Neural crest cell (in vitro differentiated cells): ENCODE results near the gene PLA2G2A. TPM values are rescaled to one million over a fixed set of nuclear protein-coding genes. Genes with fewer than 3 reads are reported as not detected.

Experiments used
- DNase-seq: peaks from one replicate; pipeline ENCODE4 v3.0.0; 2021; ENCODE audit warnings: low read depth, mixed read lengths, low spot score
- H3K27ac Mint-ChIP-seq: one replicate; pipeline ENCODE4 v1.8.0; 2021; ENCODE audit warnings: mild to moderate bottlenecking, mixed read lengths; ENCODE audit not compliant: unreplicated experiment
- H3K27me3 Mint-ChIP-seq: 2 replicates; pipeline ENCODE4 v1.8.0; 2021; ENCODE audit warnings: low read depth, mild to moderate bottlenecking, mixed read lengths
- H3K36me3 Mint-ChIP-seq: 2 replicates; pipeline ENCODE4 v1.8.0; 2021; ENCODE audit warnings: low read depth, mild to moderate bottlenecking, mixed read lengths
- H3K4me1 Mint-ChIP-seq: 2 replicates; pipeline ENCODE4 v1.8.0; 2021; ENCODE audit warnings: mixed read lengths
- H3K4me3 Mint-ChIP-seq: one replicate; pipeline ENCODE4 v1.8.0; 2021; ENCODE audit warnings: mild to moderate bottlenecking, mixed read lengths
- H3K9me3 Mint-ChIP-seq: 2 replicates; pipeline ENCODE4 v1.8.0; 2021; ENCODE audit warnings: mixed read lengths
- CTCF ChIP-seq: fragments of 200-600 bp; sonication (generic); conservative IDR thresholded peaks from 2 replicates; pipeline ENCODE4 v1.5.0; 2021; ENCODE audit warnings: antibody characterized with exemption, mild to moderate bottlenecking
- total RNA-seq: library from RNA; stranded (reverse); gene quantifications from 2 replicates; pipeline ENCODE4 v1.2.1, GENCODE V29; 2021

Gene PLA2G2A
- total RNA-seq, 1 donor from 2014 or later = not detected

GRCh38 chr1:19969898-19970660 is 9.3 kb downstream of the PLA2G2A start:
- Mint-ChIP-seq H3K27me3 (peaks cover 21% of the 10 kb centered on the region), H3K4me3 (no peak overlapping the region), H3K4me1 (peaks cover 4% of the 10 kb centered on the region), H3K27ac (no peak overlapping the region), H3K36me3 (no peaks in the 10 kb centered on the region), H3K9me3 (no peaks in the 10 kb centered on the region)
- no peak for DNase-seq
- no peak for TF ChIP-seq CTCF

- DNase-seq = no peak
- Mint-ChIP-seq H3K9me3 (no peaks in the 10 kb centered on the region), H3K36me3 (no peaks in the 10 kb centered on the region), H3K4me1 (no peaks in the 10 kb centered on the region), H3K27me3 (peaks cover 34% of the 10 kb centered on the region), H3K27ac (no peak overlapping the region), H3K4me3 (no peak overlapping the region)
- no peak for TF ChIP-seq CTCF
These were observed 11.6 kb downstream of the PLA2G2A start for GRCh38 chr1:19967808-19968207.

- H3K36me3 Mint-ChIP-seq = no peaks in the 10 kb centered on the region
- H3K27ac Mint-ChIP-seq = no peak overlapping the region
- H3K4me3 Mint-ChIP-seq = no peak overlapping the region
- no peak for TF ChIP-seq CTCF
- no peaks in the 10 kb centered on the region for H3K9me3 Mint-ChIP-seq
- H3K27me3 Mint-ChIP-seq = peaks cover 37% of the 10 kb centered on the region
- no peak for DNase-seq
- H3K4me1 Mint-ChIP-seq = no peaks in the 10 kb centered on the region
These were observed 14.9 kb downstream of the PLA2G2A start for GRCh38 chr1:19964542-19964941.

- no peaks in the 10 kb centered on the region for H3K9me3 Mint-ChIP-seq
These were observed 15.8 kb downstream of the PLA2G2A start for GRCh38 chr1:19963636-19964035.

GRCh38 chr1:19960591-19960990 is 18.8 kb downstream of the PLA2G2A start:
- no peak for DNase-seq
- TF ChIP-seq CTCF = no peak
- Mint-ChIP-seq H3K4me3 (no peak overlapping the region), H3K27me3 (peaks cover 36% of the 10 kb centered on the region), H3K36me3 (no peaks in the 10 kb centered on the region), H3K4me1 (no peaks in the 10 kb centered on the region), H3K9me3 (no peaks in the 10 kb centered on the region), H3K27ac (no peak overlapping the region)

More at GRCh38 chr1:19963636-19964035, 15.8 kb downstream of the PLA2G2A start:
- DNase-seq = no peak
- peaks cover 37% of the 10 kb centered on the region for H3K27me3 Mint-ChIP-seq
- no peaks in the 10 kb centered on the region for H3K4me1 Mint-ChIP-seq
- no peaks in the 10 kb centered on the region for H3K36me3 Mint-ChIP-seq
- no peak overlapping the region for H3K4me3 Mint-ChIP-seq
- no peak for TF ChIP-seq CTCF
- H3K27ac Mint-ChIP-seq = no peak overlapping the region
